SIG-M5 treated with dmso at 0.1 percent for 504 hours (cell line): ENCODE data around the gene PPIL6.
"Not testable (repeated sequence)": the region's sequence is repeated elsewhere in the genome, so short reads cannot be mapped to it uniquely, and the experiment has no call there.

Experiments
- DNase-seq: peaks from one replicate; lab custom pipeline; 2025; ENCODE audit not compliant: unreplicated experiment; lab: John Stamatoyannopoulos, UW

PPIL6 gene

DNA sequence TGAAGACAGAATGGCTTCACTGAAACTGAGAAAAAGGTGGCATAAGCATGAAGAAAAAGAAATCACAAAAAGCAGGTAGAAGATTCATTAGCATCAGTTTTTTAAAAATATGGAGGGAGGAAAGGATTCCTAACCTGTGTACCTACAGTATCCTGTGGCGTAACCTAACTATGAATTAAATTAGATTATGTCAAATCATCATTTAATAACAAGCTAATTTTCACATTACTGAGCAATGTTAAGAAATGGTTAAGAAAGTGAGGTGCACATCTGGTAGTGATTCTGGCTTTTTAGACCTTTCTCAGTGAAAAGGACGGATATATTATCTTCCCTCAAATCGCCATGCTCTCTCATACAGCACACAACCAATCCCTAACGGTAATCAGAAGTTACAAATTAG lies 70.7 kb downstream of the PPIL6 start:
- DNase-seq, result no peak

DNA sequence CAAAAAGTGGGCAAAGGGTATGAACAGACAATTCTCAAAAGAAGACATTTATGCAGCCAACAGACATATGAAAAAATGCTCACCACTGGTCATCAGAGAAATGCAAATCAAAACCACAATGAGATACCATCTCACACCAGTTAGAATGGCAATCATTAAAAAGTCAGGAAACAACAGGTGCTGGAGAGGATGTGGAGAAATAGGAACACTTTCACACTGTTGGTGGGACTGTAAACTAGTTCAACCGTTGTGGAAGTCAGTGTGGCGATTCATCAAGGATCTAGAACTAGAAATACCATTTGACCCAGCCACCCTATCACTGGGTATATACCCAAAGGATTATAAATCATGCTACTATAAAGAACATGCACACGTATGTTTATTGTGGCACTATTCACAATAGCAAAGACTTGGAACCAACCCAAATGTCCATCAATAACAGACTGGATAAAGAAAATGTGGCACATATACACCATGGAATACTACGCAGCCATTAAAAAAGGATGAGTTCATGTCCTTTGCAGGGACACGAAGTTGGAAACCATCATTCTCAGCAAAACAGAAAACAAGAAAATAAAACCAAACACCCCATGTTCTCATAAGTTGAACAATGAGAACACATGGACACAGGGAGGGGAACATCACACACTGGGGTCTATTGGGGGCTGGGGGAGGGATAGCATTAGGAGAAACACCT lies 75.9 kb downstream of the PPIL6 start:
- not testable (repeated sequence) for DNase-seq

DNA sequence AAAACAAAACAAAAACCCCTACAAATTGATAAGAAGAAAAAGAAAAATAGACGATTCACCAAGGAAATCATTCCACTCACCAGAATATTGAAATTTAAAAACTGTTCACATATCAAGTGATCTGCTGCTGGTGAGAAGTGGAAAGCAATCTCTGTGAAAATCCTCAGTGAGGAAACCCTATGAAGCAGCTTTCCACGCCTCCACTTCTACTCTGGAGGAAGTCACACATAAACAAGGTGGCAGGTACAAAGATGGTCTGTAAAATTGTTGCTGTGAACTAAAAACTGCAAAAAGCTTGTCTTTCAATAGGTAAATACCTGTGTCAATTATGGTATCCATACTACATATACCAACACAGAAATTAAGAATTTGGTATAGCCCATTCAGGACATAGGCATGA lies 76.7 kb downstream of the PPIL6 start:
- no peak for DNase-seq

DNA sequence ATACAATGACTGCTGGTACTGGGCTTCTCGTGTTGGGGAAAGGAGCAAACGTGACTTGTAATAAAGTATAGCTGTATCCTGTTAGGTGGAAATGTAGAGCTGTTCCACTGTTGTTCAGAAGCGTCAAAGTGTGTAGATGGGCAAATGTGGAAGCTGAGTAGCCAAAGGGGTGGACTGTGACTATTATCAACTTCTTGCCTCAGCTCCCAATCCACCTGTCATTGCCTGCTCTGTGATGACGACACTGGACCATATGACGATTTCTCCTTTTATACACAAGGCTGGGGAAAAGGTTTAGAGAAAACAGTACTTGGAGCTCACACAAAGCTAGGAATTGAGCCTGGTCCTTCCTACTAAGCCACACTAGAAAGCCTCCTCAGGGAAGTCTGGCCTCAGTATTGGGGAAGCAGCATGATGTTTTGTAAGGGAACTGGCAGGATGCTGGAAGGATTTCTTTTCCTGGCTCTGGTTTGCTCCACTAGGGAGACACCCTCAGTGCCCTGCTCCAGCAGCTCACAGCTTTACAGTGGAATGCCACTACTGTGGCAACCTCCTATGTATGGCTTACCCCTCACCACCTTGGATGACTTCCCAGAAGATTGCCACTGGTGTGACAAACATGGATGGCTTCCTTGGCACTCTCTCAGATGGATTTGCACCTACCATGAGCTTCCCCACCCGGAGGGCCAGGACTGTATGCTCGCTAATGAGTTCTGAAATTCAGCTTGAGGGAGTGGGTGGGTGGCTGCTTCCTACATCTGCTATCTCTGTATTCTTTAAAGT lies 78.1 kb downstream of the PPIL6 start:
- no peak for DNase-seq

DNA sequence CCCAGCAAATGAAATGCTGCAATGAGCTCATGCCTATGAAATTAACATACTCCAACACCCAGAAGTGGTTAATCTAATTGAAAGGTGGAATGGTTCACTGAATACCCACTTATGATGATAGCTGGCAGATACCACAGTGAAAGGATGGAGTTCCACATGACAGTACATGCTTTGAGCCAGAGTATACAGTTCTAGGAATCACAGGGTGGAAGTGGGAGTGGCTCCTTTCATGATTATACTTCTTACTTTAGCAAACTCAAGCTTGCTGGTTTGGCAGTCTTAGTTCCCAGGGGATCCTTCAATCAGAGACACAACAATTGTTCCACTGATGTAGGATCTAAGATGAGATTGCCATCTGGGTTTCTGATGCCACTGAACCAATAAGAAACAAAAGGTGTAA lies 79.6 kb downstream of the PPIL6 start:
- DNase-seq, result no peak

DNA sequence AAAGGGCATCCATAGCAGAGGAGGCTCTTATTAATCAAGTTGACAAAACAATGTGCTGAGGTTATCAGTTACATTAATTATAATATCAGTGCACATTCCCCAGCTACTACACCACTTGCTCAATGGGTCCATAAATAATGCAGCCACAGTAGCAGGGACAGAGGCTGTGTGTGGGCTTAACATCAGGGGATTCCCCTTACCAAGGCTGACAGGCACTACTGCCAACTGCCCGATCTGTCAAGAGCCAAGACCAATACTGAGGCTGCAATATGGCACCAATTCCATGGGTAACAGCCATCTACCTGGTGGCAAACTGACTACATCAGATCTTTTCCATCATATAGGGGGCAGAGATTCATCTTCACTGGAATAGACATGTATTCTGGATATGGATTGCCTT lies 80.1 kb downstream of the PPIL6 start:
- no peak for DNase-seq

DNA sequence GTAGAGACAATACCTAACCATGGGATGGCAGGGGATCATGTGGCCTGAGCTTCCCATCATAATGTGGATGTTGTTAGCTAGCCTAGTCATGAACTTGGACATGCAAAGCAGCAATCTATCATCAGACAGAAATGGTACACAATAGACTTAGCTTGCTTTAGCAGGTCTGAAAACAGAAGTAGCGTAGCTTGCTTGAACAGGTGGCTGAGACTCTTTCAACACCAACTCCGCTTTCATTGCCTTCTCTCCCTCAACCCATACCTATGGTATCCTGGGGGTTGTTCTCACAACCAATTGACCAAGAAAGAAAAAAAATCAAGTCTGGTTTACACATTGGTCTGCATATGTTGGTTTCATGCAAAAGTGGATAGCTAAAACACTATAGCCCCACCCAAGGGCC lies 81.2 kb downstream of the PPIL6 start:
- DNase-seq, result no peak

DNA sequence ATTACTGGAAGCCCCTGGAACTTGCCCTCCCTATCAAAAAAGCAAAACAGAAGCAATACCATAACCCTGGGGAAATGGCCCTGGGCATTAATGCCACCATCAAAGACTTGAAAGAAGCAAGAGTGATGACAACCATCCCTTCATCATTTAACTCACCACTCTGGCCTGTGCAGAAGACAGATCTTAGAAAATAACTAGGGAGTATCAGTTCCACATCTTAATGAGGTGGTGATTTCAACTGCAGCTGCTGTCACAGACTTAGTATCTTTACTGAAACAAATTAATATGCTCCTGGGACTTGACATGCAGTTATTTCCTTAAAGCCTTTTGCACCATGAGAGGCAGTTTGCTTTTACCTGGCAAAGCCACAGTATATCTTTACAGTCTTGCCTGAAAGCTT lies 82.2 kb downstream of the PPIL6 start:
- no peak for DNase-seq

DNA sequence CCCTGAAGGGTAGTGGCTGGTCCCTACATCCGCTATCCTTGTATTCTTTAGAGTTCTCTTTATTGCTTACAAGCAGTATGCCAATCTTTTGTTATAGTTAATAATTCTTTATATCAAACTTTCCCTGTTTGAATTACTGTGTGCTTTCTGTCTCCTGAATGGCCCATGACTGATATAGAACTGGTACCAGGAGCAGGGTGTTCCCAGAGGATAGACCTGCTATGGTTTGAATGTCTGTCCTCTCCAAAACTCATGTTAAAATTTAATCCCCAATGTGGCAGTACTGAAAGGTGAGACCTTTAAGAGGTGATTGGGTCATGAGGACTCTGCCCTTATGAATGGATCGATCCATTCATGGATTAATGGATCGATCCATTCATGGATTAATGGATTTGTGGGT lies 84.2 kb downstream of the PPIL6 start:
- DNase-seq, result no peak

DNA sequence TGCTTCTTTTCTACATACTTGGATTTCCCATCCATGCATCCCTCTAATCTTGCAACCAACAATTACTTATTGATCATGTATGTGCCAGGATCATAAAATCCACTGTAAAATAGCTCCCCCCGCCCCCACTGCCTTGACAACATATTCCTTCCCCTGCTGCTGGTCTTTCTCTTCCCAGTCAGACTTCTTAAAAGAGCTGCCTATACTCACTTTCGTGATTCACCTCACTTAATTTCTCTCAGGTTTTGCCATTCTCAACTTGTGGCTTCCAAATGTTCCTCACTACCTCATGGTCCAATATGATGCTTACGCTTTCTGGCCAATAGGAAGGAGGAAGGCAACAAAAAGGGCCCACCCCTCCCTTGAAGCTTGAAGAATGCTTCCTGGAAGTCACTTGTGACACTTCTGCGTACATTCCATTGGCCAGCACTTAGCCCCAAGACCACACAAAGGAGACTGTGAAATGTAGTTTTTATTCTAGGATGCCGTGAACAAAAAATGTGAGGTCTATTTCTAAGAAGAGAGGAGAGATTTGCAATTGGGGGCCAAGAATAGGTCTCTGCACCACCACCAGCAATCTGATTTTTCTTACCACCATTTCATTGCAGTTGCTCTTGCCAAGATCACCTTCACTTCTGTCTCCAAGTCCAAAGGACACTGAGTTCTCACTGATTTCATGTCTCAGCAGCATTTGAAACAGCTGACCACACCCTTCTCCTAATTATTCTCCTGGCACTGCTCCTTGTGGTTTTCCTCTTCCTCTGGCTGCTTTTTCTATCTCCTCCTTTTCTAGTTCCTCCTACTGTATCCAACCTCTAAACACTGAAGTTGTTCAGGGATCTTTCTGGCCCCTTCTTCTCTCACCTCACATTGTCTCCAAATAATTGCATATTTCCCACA lies 88.9 kb downstream of the PPIL6 start:
- no peak for DNase-seq

DNA sequence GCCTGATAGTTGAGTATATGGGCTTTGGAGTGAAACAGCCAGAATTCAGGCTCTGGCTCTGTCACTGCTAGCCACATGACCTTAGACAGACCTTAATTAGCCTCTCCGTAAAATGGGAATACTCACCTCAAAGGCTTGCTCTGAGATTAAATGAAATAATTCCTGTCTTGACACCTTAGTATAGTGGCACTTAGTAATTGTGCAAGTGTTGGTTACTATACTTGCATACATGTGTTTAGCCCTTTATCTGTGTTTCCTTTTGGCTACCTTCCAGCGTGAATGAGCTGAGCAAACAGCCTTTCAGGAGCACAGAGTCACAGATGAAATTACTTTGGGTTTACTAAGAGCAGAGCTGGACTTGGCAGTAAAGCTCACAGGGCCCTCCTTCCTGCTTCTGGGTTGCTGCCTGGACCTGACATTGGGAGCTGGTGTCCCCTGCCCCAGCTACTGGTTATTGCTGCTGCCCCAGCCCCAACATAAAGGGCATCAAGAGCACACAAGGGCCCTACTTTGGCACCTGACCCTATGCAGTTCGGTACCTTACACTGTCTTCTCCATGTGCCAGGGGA lies 90.9 kb downstream of the PPIL6 start:
- DNase-seq, result peak; percentile 21

DNA sequence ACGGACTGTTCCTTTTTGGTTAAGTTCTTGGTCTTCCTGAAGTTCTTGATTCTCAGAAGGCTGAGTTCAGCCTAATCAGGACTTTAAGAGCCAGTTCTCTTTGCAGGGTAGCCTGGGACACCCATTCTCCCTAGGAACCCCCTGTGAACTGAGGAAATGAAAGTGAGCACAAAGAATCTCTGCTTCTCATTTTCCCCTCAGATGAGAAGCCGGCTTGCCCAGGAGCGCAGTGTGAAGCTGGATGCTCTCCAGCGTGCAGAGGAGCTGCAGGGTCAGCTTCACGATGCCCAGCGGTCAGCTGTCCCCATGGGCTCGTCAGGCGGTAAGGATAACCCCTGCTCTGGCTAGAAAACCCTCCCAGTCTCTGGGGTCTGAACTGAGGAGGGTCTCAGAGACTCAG lies 92.2 kb downstream of the PPIL6 start:
- DNase-seq, result no peak

DNA sequence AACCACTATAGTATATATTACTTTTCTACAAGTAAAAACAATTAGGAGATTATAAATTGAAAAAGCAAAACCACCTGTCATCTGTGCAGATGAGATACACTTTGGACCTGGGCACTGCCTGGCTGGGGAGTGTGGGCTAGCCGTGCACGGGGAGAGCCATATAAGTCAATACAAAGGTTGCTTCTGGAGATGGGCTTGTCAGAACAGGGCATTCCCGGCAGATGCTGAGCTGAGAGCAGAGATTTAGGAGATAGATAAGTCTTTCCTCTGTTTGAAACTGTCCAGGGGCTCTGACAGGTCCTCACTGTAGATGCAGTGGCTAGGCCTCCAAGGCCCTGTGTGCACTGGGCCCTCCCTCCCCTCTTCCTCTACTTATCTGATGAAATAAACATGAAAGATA lies 92.6 kb downstream of the PPIL6 start:
- DNase-seq, result no peak

DNA sequence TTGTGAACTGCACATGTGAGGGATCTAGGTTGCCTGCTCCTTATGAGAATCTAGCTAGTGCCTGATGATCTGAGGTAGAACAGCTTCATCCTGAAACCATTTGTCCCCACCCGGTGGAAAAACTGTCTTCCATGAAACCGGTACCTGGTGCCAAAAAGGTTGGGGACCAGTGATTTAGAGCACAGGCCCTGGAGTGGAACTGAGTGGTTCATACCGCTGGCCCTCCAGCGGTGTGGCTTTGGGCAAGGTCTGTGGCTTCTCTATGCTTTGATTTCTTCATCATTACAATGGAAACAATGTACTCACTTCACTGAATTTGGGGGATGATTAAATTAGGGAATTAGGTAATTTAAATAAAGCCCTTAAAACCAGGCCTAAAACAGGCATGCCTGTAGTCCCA lies 94.4 kb downstream of the PPIL6 start:
- no peak for DNase-seq

DNA sequence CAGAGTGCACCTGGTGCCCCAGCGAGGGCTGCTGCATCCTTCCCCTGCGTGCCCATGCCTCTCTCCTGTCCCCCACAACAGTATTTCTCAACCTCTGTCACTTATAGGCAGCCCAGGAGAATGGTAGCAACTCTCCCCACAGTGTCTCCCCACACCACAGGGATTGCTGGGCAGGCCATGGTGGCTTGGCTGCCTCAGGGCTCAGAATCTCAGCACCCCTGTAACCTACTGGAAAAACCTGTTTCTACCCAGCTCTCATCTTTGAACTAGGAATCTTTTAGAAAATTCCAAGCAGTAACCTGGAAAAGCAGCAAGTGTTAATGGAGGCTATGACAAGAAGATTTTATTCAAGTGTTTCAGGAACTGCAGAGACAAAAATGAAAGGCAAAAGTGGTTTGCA lies 96.2 kb downstream of the PPIL6 start:
- DNase-seq, result peak; percentile 30

DNA sequence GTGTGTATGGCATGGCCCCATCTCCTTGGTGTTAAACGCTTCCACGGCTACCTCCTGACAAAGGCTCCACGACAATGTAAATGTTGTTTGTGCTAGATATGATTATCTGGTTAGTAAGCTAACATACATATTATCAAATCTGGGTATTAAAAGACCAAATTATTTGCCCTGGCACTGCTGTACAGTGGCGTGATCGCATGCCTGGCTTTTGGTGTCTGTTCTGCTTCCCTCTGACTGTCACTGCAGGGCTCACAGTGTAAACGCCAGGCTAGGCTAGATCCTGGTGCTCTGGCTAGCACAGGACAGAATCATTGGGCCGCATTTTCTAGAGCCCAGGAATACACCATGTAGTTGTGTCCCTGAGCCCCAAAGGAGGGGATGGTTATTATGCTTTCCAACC lies 96.9 kb downstream of the PPIL6 start:
- DNase-seq, result no peak

DNA sequence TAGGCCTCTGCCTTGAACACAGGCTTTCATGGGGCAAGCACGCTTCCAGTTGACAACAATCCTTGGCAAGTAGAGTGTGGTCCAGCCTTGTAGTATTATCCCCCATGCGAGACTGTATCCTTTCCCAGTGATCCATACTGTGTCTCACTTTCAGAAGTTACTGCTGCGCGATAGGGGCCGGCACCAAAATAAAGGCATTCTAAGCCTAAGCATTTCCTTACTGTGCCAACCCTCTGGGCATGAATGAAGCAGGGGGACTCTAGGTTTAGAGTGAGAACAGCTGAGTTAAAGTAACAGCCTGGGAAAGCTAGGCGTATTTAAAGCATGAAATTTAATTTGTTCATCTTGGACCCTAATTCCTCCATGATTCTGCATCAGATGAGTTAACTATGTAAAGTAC lies 97.5 kb downstream of the PPIL6 start:
- no peak for DNase-seq

DNA sequence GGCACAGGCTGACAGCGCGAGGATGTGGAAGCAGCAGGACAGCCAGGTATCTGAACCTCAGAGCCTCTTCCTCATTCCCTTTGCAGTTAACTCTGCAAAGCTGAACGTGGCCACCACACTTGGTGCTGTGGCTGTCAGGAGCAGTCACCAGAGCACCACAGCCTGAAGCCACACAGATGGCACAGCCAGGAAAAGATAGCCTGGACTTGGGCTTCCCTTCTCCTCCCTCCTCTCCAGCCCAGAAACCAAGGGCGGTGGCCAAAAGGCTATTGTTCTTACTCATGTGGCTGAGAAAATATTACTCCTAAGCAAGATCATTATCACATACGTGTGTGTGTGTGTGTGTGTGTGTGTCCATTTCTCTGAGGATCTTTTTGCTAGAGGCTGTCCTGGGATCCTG lies 97.9 kb downstream of the PPIL6 start:
- no peak for DNase-seq

DNA sequence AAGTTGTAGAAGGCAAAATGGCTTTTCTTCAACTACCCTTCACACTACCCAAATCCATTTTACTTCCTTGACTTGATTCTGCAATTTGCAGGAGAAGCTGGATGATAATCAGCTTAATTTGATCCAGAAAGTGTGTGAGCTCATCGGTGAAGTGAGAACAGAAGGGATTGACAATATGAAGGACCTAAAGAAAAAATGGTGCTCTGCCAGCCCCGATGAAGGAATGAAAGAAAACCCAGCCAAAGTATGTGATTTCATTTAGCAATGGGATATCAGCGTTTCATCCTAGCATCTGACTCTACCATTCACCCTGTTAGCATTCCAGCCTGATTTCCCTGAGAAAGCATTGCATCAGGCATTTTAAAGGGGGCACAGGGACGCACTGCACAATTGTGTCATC lies 99.6 kb downstream of the PPIL6 start:
- DNase-seq, result no peak
